T47D (cell line): ENCODE results near the gene RAB27A.
A peak's percentile ranks its signal among the peaks of the same experiment; 100 is the strongest.
"Not testable (repeated sequence)": the region's sequence is repeated elsewhere in the genome, so short reads cannot be mapped to it uniquely, and the experiment has no call there.

Experiments used
- DNase-seq, 2 experiments: peaks; one replicate each; pipeline versions ENCODE4 v3.0.0 to v3.0.0-alpha.2; 2011 to 2012; ENCODE audit warnings: low read depth in 1 of 2, low spot score in 1 of 2
- JUND ChIP-seq: IDR thresholded peaks from 2 replicates; pipeline ENCODE4 v1.6.1; 2012; ENCODE audit warnings: low read depth
- in situ Hi-C: cut with HindIII; loops from 2 replicates; pipeline ENCODE4 v1.10.0; 2016; ENCODE audit warnings: low sequenced_read_pairs, low pct_unique_long_range_greater_than_20kb

RAB27A gene

DNA sequence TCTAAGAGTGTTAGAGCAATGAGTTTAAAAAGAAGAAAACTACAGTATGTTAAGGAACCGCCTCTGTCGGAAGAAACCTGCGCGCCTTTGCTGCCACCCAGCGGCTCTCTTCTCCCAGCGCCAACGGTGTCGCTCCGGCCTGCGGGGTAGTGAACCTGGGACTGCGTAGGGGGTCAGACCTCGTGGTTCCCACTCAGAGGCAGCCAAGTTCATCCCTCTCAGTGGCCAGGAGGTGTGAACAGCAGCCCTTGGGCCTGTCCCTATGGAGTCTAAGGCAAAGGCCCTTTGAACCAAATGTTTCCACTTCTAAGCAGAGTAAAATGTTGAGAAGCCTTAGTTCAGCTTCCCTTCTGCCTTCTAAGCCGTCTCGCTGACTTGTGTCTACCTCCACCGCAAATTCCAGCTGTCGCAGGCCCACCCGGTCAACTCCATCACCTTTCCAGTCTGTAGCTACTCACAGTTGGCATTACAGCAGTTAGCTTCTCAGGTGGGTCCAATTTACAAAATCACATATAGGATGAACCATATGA is 980 bp upstream of the RAB27A start:
- TF ChIP-seq JUND = no peak
- in situ Hi-C loops = no loop called here
- DNase-seq = peak; percentile 61 to 83

GRCh38 chr15:55289011-55289745 is 435 bp downstream of the RAB27A start:
- no peak for TF ChIP-seq JUND
- DNase-seq = peak; percentile 27 to 38
- in situ Hi-C loops = no loop called here

GRCh38 chr15:55288006-55288717 is 1.5 kb downstream of the RAB27A start:
- TF ChIP-seq JUND = no peak
- in situ Hi-C loops = no loop called here
- no peak for DNase-seq

- DNase-seq, in situ Hi-C loops: not testable (repeated sequence)
These were observed 3.0 kb downstream of the RAB27A start for GRCh38 chr15:55286442-55287189.

DNA sequence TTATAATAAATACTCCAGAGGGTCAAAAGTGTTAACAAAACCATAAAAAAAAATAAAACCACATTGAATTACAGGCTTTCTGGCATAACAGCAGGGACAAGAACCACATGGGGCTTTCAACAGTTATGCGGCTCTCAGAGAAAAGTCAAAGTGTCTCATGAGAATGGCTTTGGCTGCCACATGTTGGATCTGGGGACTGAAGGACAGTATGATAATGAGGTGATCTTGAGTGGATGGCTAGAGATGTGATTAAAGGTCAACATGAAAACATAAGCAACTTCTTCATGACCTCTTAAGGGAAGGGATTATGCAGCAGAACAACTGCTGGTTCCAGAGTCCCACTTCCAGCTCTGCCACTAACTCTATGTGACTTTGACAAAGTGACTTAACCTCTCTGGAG is 5.2 kb downstream of the RAB27A start:
- DNase-seq = no peak
- TF ChIP-seq JUND = no peak
- in situ Hi-C loops = no loop called here

GRCh38 chr15:55283379-55284147 is 6.0 kb downstream of the RAB27A start:
- no peak for DNase-seq
- no peak for TF ChIP-seq JUND
- in situ Hi-C loops = no loop called here

- TF ChIP-seq JUND = no peak
- in situ Hi-C loops = no loop called here
- DNase-seq = no peak
These were observed 7.3 kb downstream of the RAB27A start for GRCh38 chr15:55282284-55282833.

DNA sequence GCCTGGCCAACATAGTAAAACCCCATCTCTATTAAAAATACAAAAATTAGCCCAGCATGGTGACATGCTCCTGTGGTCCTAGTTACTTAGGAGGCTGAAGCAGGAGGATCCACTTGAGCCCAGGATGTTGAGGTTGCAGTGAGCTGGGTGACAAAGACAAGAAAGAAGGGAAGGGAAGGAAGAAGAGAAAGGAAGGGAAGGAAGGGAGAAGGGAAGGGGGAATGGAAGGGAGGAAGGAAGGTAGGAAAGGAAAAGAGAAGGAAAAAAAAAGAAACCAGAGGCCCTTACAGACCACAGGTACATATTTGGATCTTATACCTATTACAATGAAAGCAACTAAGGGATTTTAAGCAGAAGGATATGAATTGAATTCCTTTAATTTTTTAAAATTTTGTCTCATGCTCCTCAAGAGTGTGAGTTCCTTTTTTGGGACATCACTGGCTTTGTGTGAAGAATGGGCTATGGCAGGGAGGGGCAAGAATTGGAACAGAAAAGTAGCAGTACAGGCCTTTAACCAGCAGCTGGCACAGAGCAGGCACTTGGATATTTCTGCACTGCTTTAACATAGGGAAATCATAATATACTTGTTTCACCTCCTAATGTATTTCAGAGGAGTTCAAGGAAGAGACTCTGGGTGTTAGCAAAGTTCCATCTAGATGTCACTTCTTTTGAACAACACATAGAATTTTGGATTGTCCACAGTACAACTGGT is 7.9 kb downstream of the RAB27A start:
- TF ChIP-seq JUND = no peak
- DNase-seq = no peak
- in situ Hi-C loops = no loop called here

DNA sequence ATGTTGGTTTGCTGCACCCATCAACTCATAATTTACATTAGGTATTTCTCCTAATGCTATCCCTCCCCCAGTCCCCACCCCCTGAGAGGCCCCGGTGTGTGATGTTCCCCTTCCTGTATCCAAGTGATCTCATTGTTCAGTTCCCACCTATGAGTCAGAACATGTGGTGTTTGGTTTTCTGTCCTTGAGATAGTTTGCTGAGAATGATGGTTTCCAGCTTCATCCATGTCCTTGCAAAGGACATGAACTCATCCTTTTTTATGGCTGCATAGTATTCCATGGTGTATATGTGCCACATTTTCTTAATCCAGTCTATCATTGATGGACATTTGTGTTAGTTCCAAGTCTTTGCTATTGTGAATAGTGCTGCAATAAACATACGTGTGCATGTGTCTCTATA is 9.0 kb downstream of the RAB27A start:
- in situ Hi-C loops, DNase-seq: not testable (repeated sequence)

- TF ChIP-seq JUND = no peak
- peak in 1 of 2 experiments; percentile 13 for DNase-seq
- in situ Hi-C loops = no loop called here
These were observed 9.8 kb downstream of the RAB27A start for GRCh38 chr15:55279746-55280351.

DNA sequence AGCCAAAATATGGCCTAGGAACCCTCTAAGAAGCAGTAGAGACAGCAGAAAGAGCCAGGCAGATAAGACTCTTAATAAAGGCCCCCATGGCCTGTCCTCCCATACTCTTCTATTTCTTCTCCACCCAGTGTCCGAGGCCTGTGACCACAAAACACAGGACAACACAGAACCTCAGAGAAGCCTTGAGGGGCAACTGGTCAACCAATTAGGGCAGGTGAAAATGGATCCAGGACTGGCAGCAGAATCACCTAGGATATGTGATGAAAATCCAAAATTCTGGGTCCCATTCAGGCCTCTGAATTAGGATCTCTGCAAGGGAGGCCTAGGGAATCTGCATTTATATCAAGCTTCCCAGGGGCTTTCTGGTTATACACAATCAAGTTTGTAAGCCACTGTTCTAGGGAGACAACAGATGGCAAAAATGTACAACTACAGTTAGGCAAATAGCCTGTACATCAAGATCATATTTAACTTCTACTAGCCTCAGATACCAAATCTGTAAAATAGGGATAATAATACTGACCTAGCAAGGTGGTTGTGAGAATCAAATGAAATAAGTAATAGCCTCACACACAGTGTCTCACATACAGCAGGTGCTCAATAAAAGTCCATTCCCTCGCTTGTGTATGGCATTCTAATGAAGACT is 10.4 kb downstream of the RAB27A start:
- TF ChIP-seq JUND = no peak
- no peak for DNase-seq
- in situ Hi-C loops = no loop called here
